Karpas-422 (cell line): ENCODE measurements around the gene FOXRED2. TPM values are rescaled to one million over a fixed set of nuclear protein-coding genes. Genes with fewer than 3 reads are reported as not detected.
"Not testable (repeated sequence)": the region's sequence is repeated elsewhere in the genome, so short reads cannot be mapped to it uniquely, and the experiment has no call there.

Experiments
- DNase-seq: peaks from one replicate; pipeline ENCODE4 v3.0.0-alpha.2; 2015
- H2AFZ ChIP-seq: fragments of 200-600 bp; sonication (generic); 2 replicates; pipeline ENCODE4 v1.6.1; 2014; ENCODE audit warnings: antibody characterized with exemption, low read length, mixed read lengths
- H3K27ac ChIP-seq: fragments of 200-600 bp; sonication (generic); 2 replicates; pipeline ENCODE4 v1.5.1; 2014; ENCODE audit warnings: mild to moderate bottlenecking, low read length, moderate library complexity
- H3K27me3 ChIP-seq: fragments of 200-600 bp; sonication (generic); 2 replicates; pipeline ENCODE4 v1.6.1; 2014; ENCODE audit warnings: low read length, mixed read lengths
- H3K36me3 ChIP-seq: fragments of 200-600 bp; sonication (generic); 2 replicates; pipeline ENCODE4 v1.6.1; 2014; ENCODE audit warnings: low read length, mixed read lengths; ENCODE audit not compliant: insufficient read depth
- H3K4me1 ChIP-seq: fragments of 200-600 bp; sonication (generic); 2 replicates; pipeline ENCODE4 v1.6.1; 2014; ENCODE audit warnings: mild to moderate bottlenecking, low read length, mixed read lengths
- H3K4me2 ChIP-seq: fragments of 200-600 bp; sonication (generic); 2 replicates; pipeline ENCODE4 v1.6.1; 2014; ENCODE audit warnings: low read length, low read depth, mild to moderate bottlenecking; ENCODE audit not compliant: poor library complexity, severe bottlenecking
- H3K4me3 ChIP-seq: fragments of 200-600 bp; sonication (generic); 2 replicates; pipeline ENCODE4 v1.5.1; 2014; ENCODE audit warnings: mild to moderate bottlenecking, antibody characterized with exemption, low read length, mixed read lengths
- H3K79me2 ChIP-seq: fragments of 200-600 bp; sonication (generic); 2 replicates; pipeline ENCODE4 v1.6.1; 2014; ENCODE audit warnings: mild to moderate bottlenecking, low read length, mixed read lengths
- H3K9ac ChIP-seq: fragments of 200-600 bp; sonication (generic); 2 replicates; pipeline ENCODE4 v1.6.0; 2014; ENCODE audit warnings: low read length
- H3K9me2 ChIP-seq: fragments of 200-600 bp; sonication (generic), shearing (Covaris generic); replicated peaks from 2 replicates; pipeline ENCODE4 v1.6.0; 2014; ENCODE audit warnings: mild to moderate bottlenecking, low read length, moderate library complexity; ENCODE audit not compliant: insufficient read depth
- H3K9me3 ChIP-seq: fragments of 300-700, 200-600 bp; sonication (generic); 2 replicates; pipeline ENCODE4 v1.6.1; 2014; ENCODE audit warnings: low read length, mixed read lengths
- H4K20me1 ChIP-seq: fragments of 200-600 bp; sonication (generic); 2 replicates; pipeline ENCODE4 v1.6.1; 2014; ENCODE audit warnings: mild to moderate bottlenecking, antibody characterized with exemption, low read length, low read depth; ENCODE audit not compliant: insufficient read depth
- total RNA-seq: library from RNA; depleted of rRNA; stranded (reverse); fragments of >200 nt; shearing (Covaris generic); gene quantifications from 2 replicates; pipeline ENCODE4 v1.2.3, GENCODE V29; 2014; ENCODE audit warnings: low replicate concordance

The FOXRED2 gene
- total RNA-seq, 1 experiment from 2014 or later, result 4.8 TPM

GRCh38 chr22:36546092-36546804, 39.4 kb upstream of the FOXRED2 start:
- H3K9me3 ChIP-seq, result no peaks in the 10 kb centered on the region
- H3K4me3 ChIP-seq, result no peak overlapping the region
- no peaks in the 10 kb centered on the region for H3K9me2 ChIP-seq
- H3K9ac ChIP-seq, result no peak overlapping the region
- H3K79me2 ChIP-seq, result no peaks in the 10 kb centered on the region
- no peaks in the 10 kb centered on the region for H3K27me3 ChIP-seq
- peak overlapping the region; percentile 45 for H3K4me2 ChIP-seq
- H3K36me3 ChIP-seq, result no peaks in the 10 kb centered on the region
- peaks cover 2% of the 10 kb centered on the region; the same call in 1 of the 2 replicates for H3K4me1 ChIP-seq
- DNase-seq, result peak; percentile 79
- H3K27ac ChIP-seq, result no peak overlapping the region
- no peaks in the 10 kb centered on the region for H4K20me1 ChIP-seq
- peak overlapping the region; percentile 93; the same call in 1 of the 2 replicates for H2AFZ ChIP-seq

- H4K20me1 ChIP-seq, result no peaks in the 10 kb centered on the region
- no peak overlapping the region for H2AFZ ChIP-seq
- H3K9me2 ChIP-seq, result no peaks in the 10 kb centered on the region
- no peak overlapping the region for H3K4me2 ChIP-seq
- peaks cover 2% of the 10 kb centered on the region; the same call in 1 of the 2 replicates for H3K4me1 ChIP-seq
- no peaks in the 10 kb centered on the region for H3K27me3 ChIP-seq
- H3K4me3 ChIP-seq, result no peak overlapping the region
- no peak overlapping the region for H3K9ac ChIP-seq
- H3K9me3 ChIP-seq, result no peaks in the 10 kb centered on the region
- no peak for DNase-seq
- no peaks in the 10 kb centered on the region for H3K36me3 ChIP-seq
- no peaks in the 10 kb centered on the region for H3K79me2 ChIP-seq
- no peak overlapping the region for H3K27ac ChIP-seq
Measured at GRCh38 chr22:36544107-36544620, 37.3 kb upstream of the FOXRED2 start.

- Histone ChIP-seq H3K4me2 (no peak overlapping the region), H3K4me1 (peaks cover 2% of the 10 kb centered on the region; the same call in 1 of the 2 replicates), H2AFZ (no peak overlapping the region), H4K20me1 (no peaks in the 10 kb centered on the region), H3K79me2 (no peaks in the 10 kb centered on the region), H3K9me3 (no peaks in the 10 kb centered on the region), H3K27me3 (no peaks in the 10 kb centered on the region), H3K4me3 (no peak overlapping the region), H3K9me2 (no peaks in the 10 kb centered on the region), H3K36me3 (no peaks in the 10 kb centered on the region), H3K27ac (no peak overlapping the region), H3K9ac (no peak overlapping the region)
- no peak for DNase-seq
Measured at GRCh38 chr22:36541831-36542411, 35.1 kb upstream of the FOXRED2 start.

GRCh38 chr22:36540867-36541642, 34.2 kb upstream of the FOXRED2 start:
- H3K4me2 ChIP-seq, result no peak overlapping the region
- no peaks in the 10 kb centered on the region for H3K79me2 ChIP-seq
- H3K9ac ChIP-seq, result no peak overlapping the region
- H3K9me2 ChIP-seq, result no peaks in the 10 kb centered on the region
- no peak overlapping the region for H3K27ac ChIP-seq
- DNase-seq, result no peak
- H3K9me3 ChIP-seq, result no peaks in the 10 kb centered on the region
- H2AFZ ChIP-seq, result no peak overlapping the region
- H3K4me3 ChIP-seq, result no peak overlapping the region
- no peaks in the 10 kb centered on the region for H4K20me1 ChIP-seq
- no peaks in the 10 kb centered on the region for H3K27me3 ChIP-seq
- no peaks in the 10 kb centered on the region for H3K36me3 ChIP-seq
- H3K4me1 ChIP-seq, result peaks cover under 1% of the 10 kb centered on the region; the same call in 1 of the 2 replicates

- H4K20me1 ChIP-seq, result no peaks in the 10 kb centered on the region
- H2AFZ ChIP-seq, result no peak overlapping the region
- no peaks in the 10 kb centered on the region for H3K79me2 ChIP-seq
- DNase-seq, result no peak
- H3K4me3 ChIP-seq, result no peak overlapping the region
- no peak overlapping the region for H3K27ac ChIP-seq
- 0 out of 2 replicates have a peak, but pooled peaks cover 4% of the 10 kb centered on the region for H3K9me3 ChIP-seq
- H3K9me2 ChIP-seq, result no peaks in the 10 kb centered on the region
- H3K4me2 ChIP-seq, result no peak overlapping the region
- no peak overlapping the region for H3K9ac ChIP-seq
- H3K27me3 ChIP-seq, result no peaks in the 10 kb centered on the region
- H3K36me3 ChIP-seq, result no peaks in the 10 kb centered on the region
- H3K4me1 ChIP-seq, result no peaks in the 10 kb centered on the region
Measured at GRCh38 chr22:36538529-36538928, 31.7 kb upstream of the FOXRED2 start.

DNA sequence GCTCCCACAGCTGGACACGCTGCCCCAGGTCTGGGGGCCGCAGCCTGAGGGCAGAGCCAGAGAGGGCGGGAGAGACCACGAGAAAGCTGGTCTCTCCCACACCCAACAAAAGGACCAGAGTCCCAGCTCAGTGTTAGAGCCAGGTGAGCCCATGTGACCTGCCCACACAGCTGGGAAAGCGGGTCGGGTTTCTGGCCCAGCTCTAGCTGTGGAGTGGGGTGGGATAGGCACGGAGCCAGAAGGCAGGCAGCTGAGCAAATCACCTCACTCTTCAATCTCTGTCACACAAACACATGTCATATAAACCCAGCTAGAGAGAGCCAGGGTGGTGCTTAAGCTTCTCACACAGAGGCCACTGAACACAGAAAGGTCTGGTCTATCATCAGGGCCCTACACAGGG, 29.9 kb upstream of the FOXRED2 start:
- Histone ChIP-seq H2AFZ (no peak overlapping the region), H3K36me3 (no peaks in the 10 kb centered on the region), H3K27me3 (no peaks in the 10 kb centered on the region), H4K20me1 (no peaks in the 10 kb centered on the region), H3K9me3 (0 out of 2 replicates have a peak, but pooled peaks cover 4% of the 10 kb centered on the region), H3K79me2 (no peaks in the 10 kb centered on the region), H3K9me2 (no peaks in the 10 kb centered on the region), H3K4me2 (no peak overlapping the region), H3K9ac (no peak overlapping the region), H3K4me3 (no peak overlapping the region), H3K27ac (no peak overlapping the region), H3K4me1 (no peaks in the 10 kb centered on the region)
- no peak for DNase-seq

DNA sequence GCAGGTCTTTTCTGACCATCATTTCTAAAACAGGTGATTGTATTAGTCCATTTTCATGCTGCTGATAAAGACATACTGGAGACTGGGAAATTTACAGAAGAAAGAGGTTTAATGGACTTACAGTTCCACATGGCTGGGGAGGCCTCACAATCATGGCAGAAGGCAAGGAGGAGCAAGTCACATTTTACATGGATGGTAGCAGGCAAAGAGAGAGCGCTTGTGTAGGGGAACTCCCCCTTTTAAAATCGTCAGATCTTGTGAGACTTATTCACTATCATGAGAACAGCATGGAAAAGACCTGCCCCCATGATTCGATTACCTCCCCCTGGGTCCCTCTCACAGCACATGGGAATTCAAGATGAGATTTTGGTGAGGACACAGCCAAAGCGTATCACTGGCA, 26.5 kb upstream of the FOXRED2 start:
- not testable (repeated sequence) for H3K4me3 ChIP-seq, H3K36me3 ChIP-seq, H3K9me3 ChIP-seq, H2AFZ ChIP-seq, H3K79me2 ChIP-seq, H3K9me2 ChIP-seq, DNase-seq, H3K9ac ChIP-seq, H3K27ac ChIP-seq, H3K27me3 ChIP-seq, H4K20me1 ChIP-seq, H3K4me2 ChIP-seq
- peaks cover 11% of the 10 kb centered on the region for H3K4me1 ChIP-seq

DNA sequence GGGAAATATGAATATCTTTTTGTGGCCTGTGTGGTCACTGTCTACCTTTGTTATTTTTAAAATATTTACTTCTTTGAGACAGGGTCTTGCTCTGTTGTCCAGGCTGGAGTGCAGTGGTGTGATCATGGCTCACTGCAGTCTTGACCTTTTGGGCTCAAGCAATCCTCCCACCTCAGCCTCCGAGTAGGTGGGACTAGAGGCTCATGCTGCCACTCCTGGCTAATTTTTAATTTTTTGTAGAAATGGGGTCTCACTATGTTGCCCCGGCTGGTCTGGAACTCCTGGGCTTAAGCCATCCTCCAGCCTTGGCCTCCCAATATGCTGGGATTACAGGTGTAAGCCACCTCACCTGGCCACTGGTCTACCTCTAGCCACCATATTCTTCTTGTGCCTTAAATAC, 25.6 kb upstream of the FOXRED2 start:
- no peaks in the 10 kb centered on the region for H3K27me3 ChIP-seq
- peaks cover 19% of the 10 kb centered on the region for H3K4me1 ChIP-seq
- no peak overlapping the region for H3K27ac ChIP-seq
- H3K9ac ChIP-seq, result no peak overlapping the region
- no peaks in the 10 kb centered on the region for H3K36me3 ChIP-seq
- H4K20me1 ChIP-seq, result peaks cover 9% of the 10 kb centered on the region; the same call in 1 of the 2 replicates
- peaks cover 15% of the 10 kb centered on the region for H3K79me2 ChIP-seq
- H3K4me3 ChIP-seq, result no peak overlapping the region
- no peak overlapping the region for H2AFZ ChIP-seq
- H3K9me3 ChIP-seq, result 0 out of 2 replicates have a peak, but pooled peaks cover 4% of the 10 kb centered on the region
- DNase-seq, result no peak
- H3K9me2 ChIP-seq, result no peaks in the 10 kb centered on the region
- H3K4me2 ChIP-seq, result no peak overlapping the region
